ENCODE measurements around the gene KCNIP4. TPM values are rescaled to one million over a fixed set of nuclear protein-coding genes. Genes with fewer than 3 reads are reported as not detected.

The KCNIP4 gene
- total and polyA plus RNA-seq, 2 of the 4 experiments (the other 2 are of a cell fraction), result not detected

- Histone ChIP-seq H2AK5ac (ENCODE audit: low read depth, low read length) (no peak overlapping the region), H4K20me1 (ENCODE audit: insufficient read depth, low read length) (no peaks in the 10 kb centered on the region), H2BK5ac (ENCODE audit: low read depth, low read length, poor library complexity, severe bottlenecking) (no peak overlapping the region), H3K27me3 (ENCODE audit: control insufficient read depth, insufficient read depth, low read length) (no peaks in the 10 kb centered on the region), H4K8ac (ENCODE audit: low read depth in 2 of 2, low read length in 2 of 2) (no peak overlapping the region), H3K4me1 (ENCODE audit: control insufficient read depth, insufficient read depth, low read length) (no peaks in the 10 kb centered on the region), H2BK120ac (ENCODE audit: low read depth, low read length) (no peak overlapping the region), H3K4me2 (ENCODE audit: low read depth, low read length) (no peak overlapping the region), H3K9ac (ENCODE audit: low read depth, low read length) (no peak overlapping the region), H3K36me3 (ENCODE audit: control insufficient read depth, insufficient read depth, low read length) (no peaks in the 10 kb centered on the region), H4K5ac (ENCODE audit: low read depth, low read length) (no peak overlapping the region), H3K4ac (ENCODE audit: low read depth, low read length) (no peak overlapping the region), H3K9me1 (ENCODE audit: insufficient read depth, low read length) (no peaks in the 10 kb centered on the region), H2AK9ac (replicated peaks; ENCODE audit: low read depth, low read length, poor library complexity) (no peak overlapping the region), H3K18ac (ENCODE audit: low read depth, low read length) (no peak overlapping the region), H2AFZ (replicated peaks; ENCODE audit: low read length, poor library complexity) (no peak overlapping the region), H3K23ac (ENCODE audit: low read depth, low read length) (no peak overlapping the region), H3K4me3 (ENCODE audit: insufficient read depth, low read depth, low read length) (no peak overlapping the region), H3K56ac (ENCODE audit: extremely low read depth, insufficient read depth, low read length) (no peak overlapping the region), H3K9me3 (ENCODE audit: control insufficient read depth, insufficient read depth, low read length) (peaks cover 7% of the 10 kb centered on the region), H4K91ac (ENCODE audit: insufficient read depth, low read depth, low read length) (no peak overlapping the region), H3K79me1 (ENCODE audit: low read depth in 1 of 2, low read length in 2 of 2) (no peaks in the 10 kb centered on the region), H3K27ac (ENCODE audit: insufficient read depth, low read length) (no peak overlapping the region), H2BK20ac (ENCODE audit: low read depth, low read length) (no peak overlapping the region), H2BK15ac (ENCODE audit: low read depth, low read length) (no peak overlapping the region), H3K14ac (replicated peaks; ENCODE audit: low read depth, low read length) (no peak overlapping the region)
- BruUV-seq (replicated peaks), result no TSS peak
- intact Hi-C loops (cut with micrococcal nuclease) (no loop called here), dilution Hi-C loops (cut with HindIII; ENCODE audit: low sequenced_read_pairs, unreplicated experiment) (no loop called here), in situ Hi-C loops (cut with MboI; ENCODE audit: low sequenced_read_pairs) (no loop called here)
- ChIA-PET CTCF (interaction anchor here (1.1 kb wide), 1 partner anchor 45 kb away, joined by 3 read pairs; no protein-coding TSS in a partner anchor), POLR2A (ENCODE audit: unreplicated experiment) (no interaction called here)
- TF ChIP-seq MAZ (IDR thresholded peaks at IDR 0.05; ENCODE audit: borderline replicate concordance, low read depth, low read length), result no peak
- TF ChIP-seq ELK1 (IDR thresholded peaks at IDR 0.05; ENCODE audit: borderline replicate concordance, low read depth, low read length), result no peak
- TF ChIP-seq SMC3 (IDR thresholded peaks at IDR 0.05; ENCODE audit: low read depth, low read length), result no peak
- no peak for TF ChIP-seq FOS (IDR thresholded peaks at IDR 0.05; ENCODE audit: low read depth, low read length)
- TF ChIP-seq MAFK (IDR thresholded peaks at IDR 0.05; ENCODE audit: low read depth, low read length), result no peak
- TF ChIP-seq, protein P1, sequence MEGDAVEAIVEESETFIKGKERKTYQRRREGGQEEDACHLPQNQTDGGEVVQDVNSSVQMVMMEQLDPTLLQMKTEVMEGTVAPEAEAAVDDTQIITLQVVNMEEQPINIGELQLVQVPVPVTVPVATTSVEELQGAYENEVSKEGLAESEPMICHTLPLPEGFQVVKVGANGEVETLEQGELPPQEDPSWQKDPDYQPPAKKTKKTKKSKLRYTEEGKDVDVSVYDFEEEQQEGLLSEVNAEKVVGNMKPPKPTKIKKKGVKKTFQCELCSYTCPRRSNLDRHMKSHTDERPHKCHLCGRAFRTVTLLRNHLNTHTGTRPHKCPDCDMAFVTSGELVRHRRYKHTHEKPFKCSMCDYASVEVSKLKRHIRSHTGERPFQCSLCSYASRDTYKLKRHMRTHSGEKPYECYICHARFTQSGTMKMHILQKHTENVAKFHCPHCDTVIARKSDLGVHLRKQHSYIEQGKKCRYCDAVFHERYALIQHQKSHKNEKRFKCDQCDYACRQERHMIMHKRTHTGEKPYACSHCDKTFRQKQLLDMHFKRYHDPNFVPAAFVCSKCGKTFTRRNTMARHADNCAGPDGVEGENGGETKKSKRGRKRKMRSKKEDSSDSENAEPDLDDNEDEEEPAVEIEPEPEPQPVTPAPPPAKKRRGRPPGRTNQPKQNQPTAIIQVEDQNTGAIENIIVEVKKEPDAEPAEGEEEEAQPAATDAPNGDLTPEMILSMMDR (conservative IDR thresholded peaks at IDR 0.05; ENCODE audit: low read depth, low read length), result no peak
- no peak for TF ChIP-seq RCOR1 (IDR thresholded peaks at IDR 0.05; ENCODE audit: insufficient replicate concordance, low read length)
- TF ChIP-seq BHLHE40 (IDR thresholded peaks at IDR 0.05; ENCODE audit: low read depth, low read length), result no peak
- no peak for TF ChIP-seq RAD21 (IDR thresholded peaks at IDR 0.05; ENCODE audit: low read length)
- TF ChIP-seq MXI1 (IDR thresholded peaks at IDR 0.05; ENCODE audit: borderline replicate concordance, low read depth, low read length), result no peak
- no peak for TF ChIP-seq NFE2L2 (IDR thresholded peaks at IDR 0.05; ENCODE audit: low read depth, low read length)
- no peak for TF ChIP-seq CEBPB (IDR thresholded peaks at IDR 0.05; ENCODE audit: low read depth, low read length)
- no CpG with 5 or more reads among the region's 2 CpGs for WGBS, 2 experiments (ENCODE audit: extremely low coverage in 2 of 2, insufficient read length in 1 of 2)
- DNase-seq (no peak), ATAC-seq (ENCODE audit: low read depth) (no peak)
Measured at GRCh38 chr4:21896767-21897166, 51.8 kb downstream of the KCNIP4 start.
